Measurements from ENCODE around the gene LENEP. TPM values are rescaled to one million over a fixed set of nuclear protein-coding genes. Genes with fewer than 3 reads are reported as not detected.

Gene LENEP
- total RNA-seq, 4 donors from 2014 or later: not detected

GRCh38 chr1:155040358-155041093 lies 47.1 kb downstream of the LENEP start:
- DNase-seq (ENCODE audit: low spot score) (no peak), ATAC-seq (ENCODE audit: low FRiP score) (no peak)
- no peak for TF ChIP-seq CTCF (IDR thresholded peaks at IDR 0.05)

DNA sequence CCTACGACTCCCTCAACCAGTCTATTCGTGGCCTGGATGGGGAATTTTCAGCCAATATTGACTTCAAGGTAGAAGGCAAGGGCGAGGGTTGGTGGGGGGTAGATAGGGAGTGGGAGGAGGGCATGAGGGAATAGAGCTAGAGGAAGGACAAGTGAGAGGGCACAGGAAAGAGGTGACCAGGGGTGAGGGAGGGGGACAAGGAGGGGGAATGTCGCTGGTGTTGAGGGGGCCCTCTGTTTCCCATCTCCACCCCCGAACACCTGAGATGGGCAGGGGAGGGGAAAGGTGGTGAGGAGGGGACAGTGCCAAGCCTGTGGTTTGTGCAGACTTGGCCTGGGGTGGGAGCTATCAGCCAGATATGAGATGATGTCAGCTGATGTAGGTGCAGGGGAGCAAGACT lies 49.4 kb downstream of the LENEP start:
- TF ChIP-seq CTCF (IDR thresholded peaks at IDR 0.05): no peak
- DNase-seq (ENCODE audit: low spot score) (no peak), ATAC-seq (ENCODE audit: low FRiP score) (no peak)

DNA sequence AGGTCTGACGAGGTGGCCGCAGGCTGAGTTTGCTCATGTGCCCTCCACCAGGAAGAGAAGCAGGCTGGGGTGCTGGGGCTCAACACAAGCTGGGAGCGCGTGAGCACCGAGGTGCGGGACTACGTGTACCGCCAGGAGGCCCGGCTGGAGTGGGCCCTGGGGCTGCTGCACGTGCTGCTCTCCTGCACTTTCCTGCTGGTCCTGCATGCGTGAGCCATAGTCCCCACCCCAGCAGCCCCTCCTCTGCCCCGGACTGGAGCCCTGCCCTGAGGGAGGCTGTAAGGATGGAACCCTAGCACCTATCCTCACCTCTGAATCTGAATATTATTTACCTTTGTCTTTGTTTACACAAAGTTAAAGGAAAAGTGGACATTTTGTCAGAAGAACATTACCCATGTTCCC lies 49.9 kb downstream of the LENEP start:
- no peak for DNase-seq (ENCODE audit: low spot score)

GRCh38 chr1:155043793-155044192 lies 50.4 kb downstream of the LENEP start:
- TF ChIP-seq CTCF (IDR thresholded peaks at IDR 0.05): no peak
- DNase-seq (ENCODE audit: low spot score): no peak
- no peak for ATAC-seq (ENCODE audit: low FRiP score)

More for the DNA sequence above, 49.9 kb downstream of the LENEP start:
- TF ChIP-seq CTCF (IDR thresholded peaks at IDR 0.05): no peak
- ATAC-seq (ENCODE audit: low FRiP score): no peak

Small RNA genes lying within 50 kb of the gene (small RNA-seq; reads per million reads assigned to genes)
- not detected for gene MIR4258
- gene RF00017: not detected

Other genes with a start within 250 kb of the LENEP start
- gene KCNN3, start 123.3 kb upstream of the LENEP start, total RNA-seq: 1 to 10 TPM in 2 of 4 donors, under 1 TPM in 2; 0.24 to 2.4 (median 0.95) TPM
- 10 to 100 TPM in 2 of 4 donors, 1 to 10 TPM in 2; 7.4 to 16.2 (median 12.1) TPM for gene PMVK, start 56.9 kb upstream of the LENEP start, total RNA-seq
- gene PBXIP1, start 37.5 kb upstream of the LENEP start, total RNA-seq: 10 to 100 TPM; 65.0 to 93.7 (median 82.0) TPM
- 10 to 100 TPM; 10.2 to 21.2 (median 15.9) TPM for gene PYGO2, start 31.8 kb upstream of the LENEP start, total RNA-seq
- gene SHC1, start 22.8 kb upstream of the LENEP start, total RNA-seq: 100 to 1,000 TPM; 152 to 265 (median 171) TPM
- 10 to 100 TPM; 34.0 to 72.8 (median 43.2) TPM for gene CKS1B, start 18.9 kb upstream of the LENEP start, total RNA-seq
- gene FLAD1, start 10.2 kb upstream of the LENEP start, total RNA-seq: 10 to 100 TPM; 26.8 to 43.8 (median 30.9) TPM
- 10 to 100 TPM; 38.6 to 66.4 (median 49.2) TPM for gene ZBTB7B, start 9.2 kb downstream of the LENEP start, total RNA-seq
- under 1 TPM in 3 of 4 donors, not detected in 1; 0.36 to 0.79 (median 0.38) TPM for gene DCST2, start 40.2 kb downstream of the LENEP start, total RNA-seq
- not detected for gene DCST1, start 40.2 kb downstream of the LENEP start, total RNA-seq
- gene ADAM15, start 57.7 kb downstream of the LENEP start, total RNA-seq: 100 to 1,000 TPM; 116 to 262 (median 157) TPM
- gene EFNA4, start 70.2 kb downstream of the LENEP start, total RNA-seq: 1 to 10 TPM; 1.7 to 5.0 (median 4.4) TPM
- 1 to 10 TPM in 2 of 4 donors, under 1 TPM in 1, not detected in 1; 0.84 to 1.8 (median 1.6) TPM for gene EFNA3, start 85.3 kb downstream of the LENEP start, total RNA-seq
- gene EFNA1, start 134.3 kb downstream of the LENEP start, total RNA-seq: 10 to 100 TPM; 29.2 to 61.7 (median 56.7) TPM
- gene SLC50A1, start 142.3 kb downstream of the LENEP start, total RNA-seq: 10 to 100 TPM; 26.8 to 40.6 (median 27.5) TPM
- 10 to 100 TPM; 32.5 to 70.8 (median 58.5) TPM for gene DPM3, start 146.9 kb downstream of the LENEP start, total RNA-seq
- gene KRTCAP2, start 179.7 kb downstream of the LENEP start, total RNA-seq: 100 to 1,000 TPM in 2 of 4 donors, 10 to 100 TPM in 2; 77.9 to 171 (median 99.7) TPM
- 1 to 10 TPM in 3 of 4 donors, under 1 TPM in 1; 0.36 to 1.4 (median 1.1) TPM for gene TRIM46, start 180.3 kb downstream of the LENEP start, total RNA-seq
- 10 to 100 TPM; 11.3 to 32.2 (median 25.0) TPM for gene THBS3, start 214.3 kb downstream of the LENEP start, total RNA-seq
- 10 to 100 TPM; 38.3 to 52.0 (median 40.8) TPM for gene MTX1, start 215.1 kb downstream of the LENEP start, total RNA-seq